Measurements from ENCODE around the gene ADGRF5. TPM values are rescaled to one million over a fixed set of nuclear protein-coding genes. Genes with fewer than 3 reads are reported as not detected.

Gene ADGRF5
- total and polyA plus RNA-seq, 2 experiments from 2014 or later = not detected

DNA sequence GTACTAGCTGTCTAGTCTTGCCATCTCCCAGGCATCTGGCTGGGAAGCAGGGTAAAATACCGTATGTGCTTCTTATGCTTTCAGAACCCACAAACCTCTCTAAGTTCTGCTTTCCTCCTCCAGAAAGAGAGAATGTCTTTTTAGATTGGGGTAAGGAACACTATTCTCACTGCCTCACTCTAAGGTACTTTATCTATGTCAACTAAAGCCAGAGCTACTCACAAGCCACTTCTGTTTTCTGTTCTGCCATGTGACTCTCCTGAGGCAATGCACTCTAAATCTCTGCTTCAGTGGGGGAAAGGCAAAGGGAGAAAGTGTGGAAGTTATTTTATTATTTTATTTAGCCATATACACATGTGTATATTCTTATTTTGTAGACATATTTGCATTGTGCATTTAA, 112.9 kb downstream of the ADGRF5 start:
- Mint-ChIP-seq H3K4me1 (no peaks in the 10 kb centered on the region), H3K36me3 (ENCODE audit: low read depth) (no peaks in the 10 kb centered on the region), H3K27me3 (ENCODE audit: insufficient read depth, low read depth, poor library complexity) (no peaks in the 10 kb centered on the region), H3K9me3 (peaks cover 3% of the 10 kb centered on the region; the same call in 1 of the 3 replicates), H3K4me3 (no peak overlapping the region), H3K27ac (no peak overlapping the region)
- DNase-seq (ENCODE audit: low spot score) = no peak
- no peaks in the 10 kb centered on the region for H3K9me2 ChIP-seq (ENCODE audit: insufficient read depth)
- H3K4me1 ChIP-seq (ENCODE audit: insufficient read depth) = no peaks in the 10 kb centered on the region
- no peaks in the 10 kb centered on the region for H3K79me2 ChIP-seq (replicated peaks; ENCODE audit: insufficient read depth)
- no peaks in the 10 kb centered on the region for H3K27me3 ChIP-seq (ENCODE audit: insufficient read depth)
- H4K20me1 ChIP-seq (replicated peaks; ENCODE audit: insufficient read depth) = no peaks in the 10 kb centered on the region
- no peak for ATAC-seq
- TF ChIP-seq POLR2AphosphoS5 (IDR thresholded peaks at IDR 0.05; ENCODE audit: low read depth) (no peak), EZH2 (IDR thresholded peaks at IDR 0.05; ENCODE audit: low read depth, unreplicated experiment) (no peak), ZNF331 (CRISPR knock-in tag; IDR thresholded peaks at IDR 0.05; ENCODE audit: low read depth) (no peak), CREB1 (CRISPR knock-in tag; IDR thresholded peaks at IDR 0.05; ENCODE audit: low read depth) (no peak), JUNB (IDR thresholded peaks at IDR 0.05; ENCODE audit: unreplicated experiment) (no peak), ZNF114 (CRISPR knock-in tag; IDR thresholded peaks at IDR 0.05) (no peak), STAT1 (IDR thresholded peaks at IDR 0.05; ENCODE audit: unreplicated experiment) (no peak), REST (IDR thresholded peaks at IDR 0.05; ENCODE audit: unreplicated experiment) (no peak)
- TF ChIP-seq, protein P1, sequence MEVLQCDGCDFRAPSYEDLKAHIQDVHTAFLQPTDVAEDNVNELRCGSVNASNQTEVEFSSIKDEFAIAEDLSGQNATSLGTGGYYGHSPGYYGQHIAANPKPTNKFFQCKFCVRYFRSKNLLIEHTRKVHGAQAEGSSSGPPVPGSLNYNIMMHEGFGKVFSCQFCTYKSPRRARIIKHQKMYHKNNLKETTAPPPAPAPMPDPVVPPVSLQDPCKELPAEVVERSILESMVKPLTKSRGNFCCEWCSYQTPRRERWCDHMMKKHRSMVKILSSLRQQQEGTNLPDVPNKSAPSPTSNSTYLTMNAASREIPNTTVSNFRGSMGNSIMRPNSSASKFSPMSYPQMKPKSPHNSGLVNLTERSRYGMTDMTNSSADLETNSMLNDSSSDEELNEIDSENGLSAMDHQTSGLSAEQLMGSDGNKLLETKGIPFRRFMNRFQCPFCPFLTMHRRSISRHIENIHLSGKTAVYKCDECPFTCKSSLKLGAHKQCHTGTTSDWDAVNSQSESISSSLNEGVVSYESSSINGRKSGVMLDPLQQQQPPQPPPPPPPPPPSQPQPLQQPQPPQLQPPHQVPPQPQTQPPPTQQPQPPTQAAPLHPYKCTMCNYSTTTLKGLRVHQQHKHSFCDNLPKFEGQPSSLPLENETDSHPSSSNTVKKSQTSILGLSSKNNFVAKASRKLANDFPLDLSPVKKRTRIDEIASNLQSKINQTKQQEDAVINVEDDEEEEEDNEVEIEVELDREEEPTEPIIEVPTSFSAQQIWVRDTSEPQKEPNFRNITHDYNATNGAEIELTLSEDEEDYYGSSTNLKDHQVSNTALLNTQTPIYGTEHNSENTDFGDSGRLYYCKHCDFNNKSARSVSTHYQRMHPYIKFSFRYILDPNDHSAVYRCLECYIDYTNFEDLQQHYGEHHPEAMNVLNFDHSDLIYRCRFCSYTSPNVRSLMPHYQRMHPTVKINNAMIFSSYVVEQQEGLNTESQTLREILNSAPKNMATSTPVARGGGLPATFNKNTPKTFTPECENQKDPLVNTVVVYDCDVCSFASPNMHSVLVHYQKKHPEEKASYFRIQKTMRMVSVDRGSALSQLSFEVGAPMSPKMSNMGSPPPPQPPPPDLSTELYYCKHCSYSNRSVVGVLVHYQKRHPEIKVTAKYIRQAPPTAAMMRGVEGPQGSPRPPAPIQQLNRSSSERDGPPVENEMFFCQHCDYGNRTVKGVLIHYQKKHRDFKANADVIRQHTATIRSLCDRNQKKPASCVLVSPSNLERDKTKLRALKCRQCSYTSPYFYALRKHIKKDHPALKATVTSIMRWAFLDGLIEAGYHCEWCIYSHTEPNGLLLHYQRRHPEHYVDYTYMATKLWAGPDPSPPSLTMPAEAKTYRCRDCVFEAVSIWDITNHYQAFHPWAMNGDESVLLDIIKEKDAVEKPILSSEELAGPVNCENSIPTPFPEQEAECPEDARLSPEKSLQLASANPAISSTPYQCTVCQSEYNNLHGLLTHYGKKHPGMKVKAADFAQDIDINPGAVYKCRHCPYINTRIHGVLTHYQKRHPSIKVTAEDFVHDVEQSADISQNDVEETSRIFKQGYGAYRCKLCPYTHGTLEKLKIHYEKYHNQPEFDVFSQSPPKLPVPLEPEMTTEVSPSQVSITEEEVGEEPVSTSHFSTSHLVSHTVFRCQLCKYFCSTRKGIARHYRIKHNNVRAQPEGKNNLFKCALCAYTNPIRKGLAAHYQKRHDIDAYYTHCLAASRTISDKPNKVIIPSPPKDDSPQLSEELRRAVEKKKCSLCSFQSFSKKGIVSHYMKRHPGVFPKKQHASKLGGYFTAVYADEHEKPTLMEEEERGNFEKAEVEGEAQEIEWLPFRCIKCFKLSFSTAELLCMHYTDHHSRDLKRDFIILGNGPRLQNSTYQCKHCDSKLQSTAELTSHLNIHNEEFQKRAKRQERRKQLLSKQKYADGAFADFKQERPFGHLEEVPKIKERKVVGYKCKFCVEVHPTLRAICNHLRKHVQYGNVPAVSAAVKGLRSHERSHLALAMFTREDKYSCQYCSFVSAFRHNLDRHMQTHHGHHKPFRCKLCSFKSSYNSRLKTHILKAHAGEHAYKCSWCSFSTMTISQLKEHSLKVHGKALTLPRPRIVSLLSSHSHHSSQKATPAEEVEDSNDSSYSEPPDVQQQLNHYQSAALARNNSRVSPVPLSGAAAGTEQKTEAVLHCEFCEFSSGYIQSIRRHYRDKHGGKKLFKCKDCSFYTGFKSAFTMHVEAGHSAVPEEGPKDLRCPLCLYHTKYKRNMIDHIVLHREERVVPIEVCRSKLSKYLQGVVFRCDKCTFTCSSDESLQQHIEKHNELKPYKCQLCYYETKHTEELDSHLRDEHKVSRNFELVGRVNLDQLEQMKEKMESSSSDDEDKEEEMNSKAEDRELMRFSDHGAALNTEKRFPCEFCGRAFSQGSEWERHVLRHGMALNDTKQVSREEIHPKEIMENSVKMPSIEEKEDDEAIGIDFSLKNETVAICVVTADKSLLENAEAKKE (CRISPR knock-in tag; IDR thresholded peaks at IDR 0.05) = no peak
- no peaks in the 10 kb centered on the region for H3K36me3 ChIP-seq (ENCODE audit: insufficient read depth)
- H3K4me3 ChIP-seq = no peak overlapping the region
- no peak overlapping the region for H3K27ac ChIP-seq (ENCODE audit: low read depth)
- no peaks in the 10 kb centered on the region for H3F3A ChIP-seq (replicated peaks; ENCODE audit: low read depth)
- H2AFZ ChIP-seq = no peak overlapping the region
- no peak overlapping the region for H3K4me2 ChIP-seq

Other genes with a start within 250 kb of the ADGRF5 start
- gene TDRD6, start 234.1 kb downstream of the ADGRF5 start, total RNA-seq (2014; rRNA removed; shearing (Covaris generic)) = 0.14 TPM in 1 of 2 replicates, not detected in the other
- 0.10 and 0.24 TPM in 2 replicates for gene TDRD6, start 234.1 kb downstream of the ADGRF5 start, polyA plus RNA-seq (2016; fragmentation: Nextera tagmentation; extraction: Ambion mirVana)
- 1.7 and 2.8 TPM in 2 replicates for gene PLA2G7, start 186.6 kb downstream of the ADGRF5 start, total RNA-seq (2014; rRNA removed; shearing (Covaris generic))
- 2.3 and 2.4 TPM in 2 replicates for gene PLA2G7, start 186.6 kb downstream of the ADGRF5 start, polyA plus RNA-seq (2016; fragmentation: Nextera tagmentation; extraction: Ambion mirVana)
- gene ANKRD66, start 175.0 kb downstream of the ADGRF5 start, total RNA-seq (2014; rRNA removed; shearing (Covaris generic)) = not detected in 2 replicates
- not detected in 2 replicates for gene ANKRD66, start 175.0 kb downstream of the ADGRF5 start, polyA plus RNA-seq (2016; fragmentation: Nextera tagmentation; extraction: Ambion mirVana)
- not detected in 2 replicates for gene MEP1A, start 128.5 kb downstream of the ADGRF5 start, total RNA-seq (2014; rRNA removed; shearing (Covaris generic))
- not detected in 2 replicates for gene MEP1A, start 128.5 kb downstream of the ADGRF5 start, polyA plus RNA-seq (2016; fragmentation: Nextera tagmentation; extraction: Ambion mirVana)
- not detected in 2 replicates for gene ADGRF1, start 120.4 kb upstream of the ADGRF5 start, total RNA-seq (2014; rRNA removed; shearing (Covaris generic))
- gene ADGRF1, start 120.4 kb upstream of the ADGRF5 start, polyA plus RNA-seq (2016; fragmentation: Nextera tagmentation; extraction: Ambion mirVana) = not detected in 2 replicates

All from GM23338 (cell line).